Measurements from ENCODE around the gene KLHL18.

KLHL18 gene

GRCh38 chr3:47378869-47379268, 96.1 kb downstream of the KLHL18 start:
- no peak overlapping the region for H3K4me3 ChIP-seq (ENCODE audit: low read length)
- TF ChIP-seq ZNF274 (IDR thresholded peaks at IDR 0.05; ENCODE audit: low read depth, low read length): no peak

- TF ChIP-seq ZNF274 (IDR thresholded peaks at IDR 0.05; ENCODE audit: low read depth, low read length): no peak
- peak overlapping the region; percentile 86 for H3K4me3 ChIP-seq (ENCODE audit: low read length)
Observed at GRCh38 chr3:47379411-47379899, 96.7 kb downstream of the KLHL18 start.

GRCh38 chr3:47380026-47380600, 97.4 kb downstream of the KLHL18 start:
- no peak for TF ChIP-seq ZNF274 (IDR thresholded peaks at IDR 0.05; ENCODE audit: low read depth, low read length)

GRCh38 chr3:47380601-47381316, 98.0 kb downstream of the KLHL18 start, which contains the start of gene PTPN23:
Gene PTPN23, plus strand, starts transcription at chr3:47381021. Its CDS starts 76 bp downstream, at chr3:47381097.
- TF ChIP-seq ZNF274 (IDR thresholded peaks at IDR 0.05; ENCODE audit: low read depth, low read length): no peak
- H3K4me3 ChIP-seq (ENCODE audit: low read length): peak within 1 kb of the TSS; percentile 86

More at GRCh38 chr3:47380026-47380600, 97.4 kb downstream of the KLHL18 start:
- H3K4me3 ChIP-seq (ENCODE audit: low read length): peak overlapping the region; percentile 86

- TF ChIP-seq ZNF274 (IDR thresholded peaks at IDR 0.05; ENCODE audit: low read depth, low read length): no peak
- H3K4me3 ChIP-seq (ENCODE audit: low read length): peak overlapping the region; percentile 75
Observed at GRCh38 chr3:47381317-47382157, 98.8 kb downstream of the KLHL18 start.

- no peak overlapping the region for H3K4me3 ChIP-seq (ENCODE audit: low read length)
- no peak for TF ChIP-seq ZNF274 (IDR thresholded peaks at IDR 0.05; ENCODE audit: low read depth, low read length)
Observed at GRCh38 chr3:47384425-47384824, 101.7 kb downstream of the KLHL18 start.

GRCh38 chr3:47385007-47385406, 102.3 kb downstream of the KLHL18 start:
- TF ChIP-seq ZNF274 (IDR thresholded peaks at IDR 0.05; ENCODE audit: low read depth, low read length): no peak
- H3K4me3 ChIP-seq (ENCODE audit: low read length): no peak overlapping the region

- H3K4me3 ChIP-seq (ENCODE audit: low read length): no peak overlapping the region
- no peak for TF ChIP-seq ZNF274 (IDR thresholded peaks at IDR 0.05; ENCODE audit: low read depth, low read length)
Observed at GRCh38 chr3:47385796-47386195, 103.1 kb downstream of the KLHL18 start.

GRCh38 chr3:47392933-47393332, 110.2 kb downstream of the KLHL18 start:
- TF ChIP-seq ZNF274 (IDR thresholded peaks at IDR 0.05; ENCODE audit: low read depth, low read length): no peak

GRCh38 chr3:47394140-47394870, 111.6 kb downstream of the KLHL18 start:
- TF ChIP-seq ZNF274 (IDR thresholded peaks at IDR 0.05; ENCODE audit: low read depth, low read length): no peak
- no peak overlapping the region for H3K4me3 ChIP-seq (ENCODE audit: low read length)

More at GRCh38 chr3:47392933-47393332, 110.2 kb downstream of the KLHL18 start:
- no peak overlapping the region for H3K4me3 ChIP-seq (ENCODE audit: low read length)

GRCh38 chr3:47394881-47395280, 112.1 kb downstream of the KLHL18 start:
- no peak overlapping the region for H3K4me3 ChIP-seq (ENCODE audit: low read length)
- TF ChIP-seq ZNF274 (IDR thresholded peaks at IDR 0.05; ENCODE audit: low read depth, low read length): no peak
